ENCODE results near the gene HSD11B2.

The HSD11B2 gene

GRCh38 chr16:67432506-67432890, 1.6 kb downstream of the HSD11B2 start:
- no peak for DNase-seq
- in situ Hi-C loops (cut with HindIII; ENCODE audit: low pct_ligation_motif_present, low sequenced_read_pairs) = no loop called here

DNA sequence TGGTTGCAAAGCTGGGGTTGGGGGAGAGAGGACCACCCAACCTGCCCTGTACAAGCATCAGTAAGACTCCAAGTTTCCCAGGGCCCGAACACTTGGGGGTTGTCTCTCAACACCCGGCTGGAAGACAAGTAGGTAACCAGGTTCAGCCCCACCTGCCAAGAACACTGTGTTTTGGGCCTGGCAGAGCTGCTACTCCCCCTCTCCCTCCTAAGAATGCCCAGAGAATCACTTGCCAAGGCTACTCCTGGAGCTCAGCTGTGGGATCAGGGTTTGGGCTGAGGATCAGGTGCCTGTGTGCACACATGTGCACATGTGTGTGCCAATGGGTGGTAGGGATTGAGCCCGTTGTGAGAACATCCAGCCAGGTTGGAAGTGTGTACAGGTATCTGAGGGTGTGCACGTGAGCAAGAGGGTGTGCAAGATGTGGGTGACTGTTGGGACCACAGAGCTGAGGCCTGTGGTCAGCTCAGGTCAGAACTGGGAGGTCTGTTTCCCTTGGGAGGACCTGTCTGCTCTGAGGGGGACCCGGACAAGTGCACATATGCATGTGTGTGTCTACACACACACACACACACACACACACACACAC, 2.3 kb downstream of the HSD11B2 start:
- TF ChIP-seq CTCF (IDR thresholded peaks at IDR 0.05; ENCODE audit: low read depth, low read length, missing control alignments) = no peak
- peaks cover 14% of the 10 kb centered on the region for H3K27me3 ChIP-seq (replicated peaks)
- DNase-seq = no peak
- no peak overlapping the region for H3K4me3 ChIP-seq (ENCODE audit: low read depth, low read length)
- H3K27ac ChIP-seq = no peak overlapping the region
- in situ Hi-C loops (cut with HindIII; ENCODE audit: low pct_ligation_motif_present, low sequenced_read_pairs) = no loop called here
- H3K36me3 ChIP-seq (replicated peaks) = peaks cover 13% of the 10 kb centered on the region

More at GRCh38 chr16:67432506-67432890, 1.6 kb downstream of the HSD11B2 start:
- peaks cover 17% of the 10 kb centered on the region for H3K27me3 ChIP-seq (replicated peaks)
- TF ChIP-seq CTCF (IDR thresholded peaks at IDR 0.05; ENCODE audit: low read depth, low read length, missing control alignments) = no peak
- H3K27ac ChIP-seq = no peak overlapping the region
- H3K36me3 ChIP-seq (replicated peaks) = peaks cover 6% of the 10 kb centered on the region
- no peak overlapping the region for H3K4me3 ChIP-seq (ENCODE audit: low read depth, low read length)

- Histone ChIP-seq H3K27ac (no peak overlapping the region), H3K36me3 (replicated peaks) (peaks cover 22% of the 10 kb centered on the region), H3K4me3 (ENCODE audit: low read depth, low read length) (no peak overlapping the region), H3K27me3 (replicated peaks) (peaks cover 2% of the 10 kb centered on the region)
- DNase-seq = no peak
- TF ChIP-seq CTCF (IDR thresholded peaks at IDR 0.05; ENCODE audit: low read depth, low read length, missing control alignments) = no peak
- in situ Hi-C loops (cut with HindIII; ENCODE audit: low pct_ligation_motif_present, low sequenced_read_pairs) = no loop called here
Observed at GRCh38 chr16:67435758-67436164, 4.8 kb downstream of the HSD11B2 start.

DNA sequence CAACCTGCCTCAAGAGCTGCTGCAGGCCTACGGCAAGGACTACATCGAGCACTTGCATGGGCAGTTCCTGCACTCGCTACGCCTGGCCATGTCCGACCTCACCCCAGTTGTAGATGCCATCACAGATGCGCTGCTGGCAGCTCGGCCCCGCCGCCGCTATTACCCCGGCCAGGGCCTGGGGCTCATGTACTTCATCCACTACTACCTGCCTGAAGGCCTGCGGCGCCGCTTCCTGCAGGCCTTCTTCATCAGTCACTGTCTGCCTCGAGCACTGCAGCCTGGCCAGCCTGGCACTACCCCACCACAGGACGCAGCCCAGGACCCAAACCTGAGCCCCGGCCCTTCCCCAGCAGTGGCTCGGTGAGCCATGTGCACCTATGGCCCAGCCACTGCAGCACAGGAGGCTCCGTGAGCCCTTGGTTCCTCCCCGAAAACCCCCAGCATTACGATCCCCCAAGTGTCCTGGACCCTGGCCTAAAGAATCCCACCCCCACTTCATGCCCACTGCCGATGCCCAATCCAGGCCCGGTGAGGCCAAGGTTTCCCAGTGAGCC, 5.8 kb downstream of the HSD11B2 start:
- Histone ChIP-seq H3K36me3 (replicated peaks) (peaks cover 26% of the 10 kb centered on the region), H3K27ac (no peak overlapping the region)
- DNase-seq = no peak

DNA sequence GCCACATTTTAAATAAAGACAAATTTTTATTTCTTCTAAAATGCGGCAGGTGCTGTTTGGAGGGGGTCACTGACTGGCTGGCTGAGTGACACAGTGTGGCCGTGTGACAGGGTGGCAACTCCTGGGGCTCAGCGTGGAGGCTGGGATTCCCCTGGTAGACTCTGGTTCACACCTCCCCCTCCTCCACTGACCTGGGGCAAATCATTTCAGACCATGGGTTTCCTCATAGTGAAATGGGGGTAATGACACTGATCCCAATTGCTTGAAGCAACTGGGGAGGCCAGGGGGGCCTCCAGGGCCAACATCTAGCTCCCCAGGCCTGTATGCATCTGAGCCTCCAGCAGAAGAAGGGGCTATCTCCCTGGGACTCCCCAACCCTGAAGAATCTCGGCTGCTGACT, 6.6 kb downstream of the HSD11B2 start:
- no peak for TF ChIP-seq CTCF (IDR thresholded peaks at IDR 0.05; ENCODE audit: low read depth, low read length, missing control alignments)
- Histone ChIP-seq H3K27ac (no peak overlapping the region), H3K27me3 (replicated peaks) (no peaks in the 10 kb centered on the region), H3K36me3 (replicated peaks) (peaks cover 31% of the 10 kb centered on the region), H3K4me3 (ENCODE audit: low read depth, low read length) (no peak overlapping the region)
- DNase-seq = no peak
- in situ Hi-C loops (cut with HindIII; ENCODE audit: low pct_ligation_motif_present, low sequenced_read_pairs) = no loop called here

More for the DNA sequence above, 5.8 kb downstream of the HSD11B2 start:
- Histone ChIP-seq H3K27me3 (replicated peaks) (no peaks in the 10 kb centered on the region), H3K4me3 (ENCODE audit: low read depth, low read length) (no peak overlapping the region)
- no peak for TF ChIP-seq CTCF (IDR thresholded peaks at IDR 0.05; ENCODE audit: low read depth, low read length, missing control alignments)
- in situ Hi-C loops (cut with HindIII; ENCODE audit: low pct_ligation_motif_present, low sequenced_read_pairs) = no loop called here

Data from brain microvascular endothelial cell (primary cell).